K562 (cell line): ENCODE measurements around the gene TMEM135.

Experiments
- BRCA1 ChIP-seq, 2 experiments: fragments of 450-650 bp in 1 of 2; sonication (generic) in 1 of 2; formaldehyde crosslinking in 1 of 2; IDR thresholded peaks; 2 replicates each; pipeline versions ENCODE4 v1.5.0 to v1.6.1; 2017 to 2020; ENCODE audit warnings: mild to moderate bottlenecking in 1 of 2, missing genetic modification reagents in 1 of 2
- CTCF ChIP-seq, 3 experiments: IDR thresholded peaks in 2 of 3; conservative IDR thresholded peaks in 1 of 3; 2 replicates each; pipeline ENCODE4 v1.5.1; 2011 to 2012; ENCODE audit warnings: low read length in 3 of 3, mild to moderate bottlenecking in 3 of 3, control low read depth in 2 of 3, improper control_type of control experiment in 1 of 3, inconsistent platforms in 1 of 3, low read depth in 1 of 3, mixed read lengths in 1 of 3, moderate library complexity in 1 of 3; ENCODE audit not compliant: insufficient read depth in 2 of 3
- ELK1 ChIP-seq: sonication (generic); formaldehyde crosslinking; IDR thresholded peaks from 2 replicates; pipeline ENCODE4 v1.8.1; 2022; ENCODE audit warnings: missing genetic modification reagents
- EZH2 ChIP-seq: IDR thresholded peaks from 2 replicates; pipeline ENCODE4 v1.6.1; 2012; ENCODE audit warnings: low read depth, mild to moderate bottlenecking, inconsistent platforms, low read length, borderline replicate concordance
- GATA2 ChIP-seq: sonication (generic); formaldehyde crosslinking; IDR thresholded peaks from 2 replicates; pipeline ENCODE4 v1.4.0; 2020; ENCODE audit warnings: mild to moderate bottlenecking, missing genetic modification reagents
- HDGF ChIP-seq: fragments of 450-650 bp; IDR thresholded peaks from 2 replicates; pipeline ENCODE4 v1.6.1; 2016
- NEUROD1 ChIP-seq: fragments of 150-350 bp; IDR thresholded peaks from 2 replicates; pipeline ENCODE4 v1.6.1; 2014; ENCODE audit warnings: borderline replicate concordance, low read length, low read depth; ENCODE audit not compliant: partially characterized antibody
- SMARCC2 ChIP-seq: fragments of 450-650 bp; IDR thresholded peaks from 2 replicates; pipeline ENCODE4 v1.6.1; 2017; ENCODE audit warnings: antibody characterized with exemption, moderate library complexity, mild to moderate bottlenecking, low read depth
- STAT5A ChIP-seq: IDR thresholded peaks from 2 replicates; pipeline ENCODE4 v1.6.1; 2012; ENCODE audit warnings: low read length, inconsistent platforms, borderline replicate concordance
- ZNF184 ChIP-seq: sonication (generic); formaldehyde crosslinking; IDR thresholded peaks from 2 replicates; pipeline ENCODE4 v1.5.0; 2020; ENCODE audit warnings: missing genetic modification reagents
- ZNF239 ChIP-seq: fragments of 250-450 bp; sonication (Bioruptor Pico); IDR thresholded peaks from 2 replicates; pipeline ENCODE4 v1.4.0; 2020; ENCODE audit warnings: mild to moderate bottlenecking
- TF ChIP-seq, protein P1 (sequence below), 2 experiments: fragments of 450-650 bp; IDR thresholded peaks; 2 replicates each; pipeline ENCODE4 v1.6.1; 2016; ENCODE audit warnings: mild to moderate bottlenecking in 2 of 2, borderline replicate concordance in 1 of 2, low read depth in 1 of 2, moderate library complexity in 1 of 2

GRCh38 chr11:87224486-87224885, 186.8 kb downstream of the TMEM135 start:
- TF ChIP-seq NEUROD1: no peak
- TF ChIP-seq, protein P1, sequence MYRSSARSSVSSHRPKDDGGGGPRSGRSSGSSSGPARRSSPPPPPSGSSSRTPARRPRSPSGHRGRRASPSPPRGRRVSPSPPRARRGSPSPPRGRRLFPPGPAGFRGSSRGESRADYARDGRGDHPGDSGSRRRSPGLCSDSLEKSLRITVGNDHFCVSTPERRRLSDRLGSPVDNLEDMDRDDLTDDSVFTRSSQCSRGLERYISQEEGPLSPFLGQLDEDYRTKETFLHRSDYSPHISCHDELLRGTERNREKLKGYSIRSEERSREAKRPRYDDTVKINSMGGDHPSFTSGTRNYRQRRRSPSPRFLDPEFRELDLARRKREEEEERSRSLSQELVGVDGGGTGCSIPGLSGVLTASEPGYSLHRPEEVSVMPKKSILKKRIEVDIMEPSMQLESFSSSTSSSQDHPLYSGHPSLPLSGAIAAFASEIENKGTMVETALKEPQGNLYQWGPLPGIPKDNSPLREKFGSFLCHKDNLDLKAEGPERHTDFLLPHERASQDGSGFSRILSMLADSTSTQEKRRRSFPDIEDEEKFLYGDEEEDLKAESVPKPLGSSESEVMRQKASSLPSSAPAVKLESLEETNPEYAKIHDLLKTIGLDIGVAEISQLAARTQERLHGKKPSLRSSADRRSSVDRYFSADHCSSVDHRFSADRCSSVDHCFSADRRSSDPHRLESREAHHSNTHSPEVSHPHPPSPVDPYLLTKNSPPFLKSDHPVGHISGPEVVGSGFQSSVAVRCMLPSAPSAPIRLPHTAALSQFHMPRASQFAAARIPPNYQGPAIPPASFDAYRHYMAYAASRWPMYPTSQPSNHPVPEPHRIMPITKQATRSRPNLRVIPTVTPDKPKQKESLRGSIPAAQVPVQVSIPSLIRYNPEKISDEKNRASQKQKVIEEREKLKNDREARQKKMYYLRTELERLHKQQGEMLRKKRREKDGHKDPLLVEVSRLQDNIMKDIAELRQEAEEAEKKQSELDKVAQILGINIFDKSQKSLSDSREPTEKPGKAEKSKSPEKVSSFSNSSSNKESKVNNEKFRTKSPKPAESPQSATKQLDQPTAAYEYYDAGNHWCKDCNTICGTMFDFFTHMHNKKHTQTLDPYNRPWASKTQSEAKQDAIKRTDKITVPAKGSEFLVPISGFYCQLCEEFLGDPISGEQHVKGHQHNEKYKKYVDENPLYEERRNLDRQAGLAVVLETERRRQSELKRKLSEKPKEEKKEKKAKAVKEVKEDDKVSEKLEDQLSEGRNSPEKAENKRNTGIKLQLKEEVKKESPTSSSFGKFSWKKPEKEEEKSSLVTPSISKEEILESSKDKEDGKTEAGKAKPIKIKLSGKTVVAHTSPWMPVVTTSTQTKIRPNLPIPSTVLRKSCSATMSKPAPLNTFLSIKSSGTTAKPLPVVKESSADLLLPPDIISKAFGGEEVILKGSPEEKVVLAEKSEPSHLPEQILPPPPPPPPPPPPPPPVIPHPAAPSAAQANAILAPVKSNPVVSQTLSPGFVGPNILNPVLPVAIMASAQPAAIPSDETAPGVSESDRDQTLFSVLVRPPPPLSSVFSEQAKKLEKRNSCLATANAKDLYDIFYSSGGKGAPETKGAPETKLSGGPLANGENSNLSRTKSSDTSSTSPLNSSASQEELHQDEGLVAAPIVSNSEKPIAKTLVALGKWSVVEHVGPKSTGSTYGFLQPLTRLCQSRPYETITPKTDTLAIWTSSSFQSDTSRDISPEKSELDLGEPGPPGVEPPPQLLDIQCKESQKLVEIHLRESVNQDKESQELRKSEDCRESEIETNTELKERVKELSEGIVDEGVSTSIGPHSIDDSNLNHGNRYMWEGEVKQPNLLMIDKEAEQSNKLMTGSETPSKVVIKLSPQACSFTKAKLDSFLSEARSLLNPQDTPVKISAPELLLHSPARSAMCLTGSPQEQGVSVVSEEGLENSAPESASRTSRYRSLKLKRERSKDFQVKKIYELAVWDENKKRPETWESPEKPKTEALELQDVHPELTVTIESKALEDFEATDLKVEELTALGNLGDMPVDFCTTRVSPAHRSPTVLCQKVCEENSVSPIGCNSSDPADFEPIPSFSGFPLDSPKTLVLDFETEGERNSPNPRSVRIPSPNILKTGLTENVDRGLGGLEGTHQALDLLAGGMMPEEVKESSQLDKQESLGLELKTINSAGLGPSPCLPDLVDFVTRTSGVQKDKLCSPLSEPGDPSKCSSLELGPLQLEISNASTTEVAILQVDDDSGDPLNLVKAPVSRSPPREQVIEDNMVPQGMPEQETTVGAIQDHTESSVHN (IDR thresholded peaks at IDR 0.05; ENCODE audit: borderline replicate concordance in 1 of 2, low read depth in 1 of 2): no peak
- TF ChIP-seq ZNF239: no peak
- TF ChIP-seq ZNF184 (CRISPR knock-in tag): no peak
- no peak for TF ChIP-seq ELK1 (CRISPR knock-in tag)
- no peak for TF ChIP-seq GATA2 (CRISPR knock-in tag)
- TF ChIP-seq CTCF (IDR thresholded peaks at IDR 0.05 in 2 of 3, conservative IDR thresholded peaks at IDR 0.05 in 1 of 3; ENCODE audit: insufficient read depth in 2 of 3, low read depth in 1 of 3, low read length in 3 of 3): no peak
- TF ChIP-seq SMARCC2: no peak
- TF ChIP-seq STAT5A: no peak
- no peak for TF ChIP-seq HDGF
- no peak for TF ChIP-seq BRCA1 (IDR thresholded peaks at IDR 0.05)
- no peak for TF ChIP-seq BRCA1 (CRISPR knock-in tag; IDR thresholded peaks at IDR 0.05)
- no peak for TF ChIP-seq EZH2
